Neutrophil (primary cell): Measurements from ENCODE around the gene FARP2.

Experiments used
- H3K27ac ChIP-seq: fragments of 200-600 bp; sonication (generic); 2 replicates; pipeline ENCODE4 v1.5.1; 2016; ENCODE audit warnings: mild to moderate bottlenecking, moderate library complexity
- H3K27me3 ChIP-seq: fragments of 200-600 bp; sonication (generic); 2 replicates; pipeline ENCODE4 v1.6.0; 2016; ENCODE audit warnings: mild to moderate bottlenecking
- H3K36me3 ChIP-seq: fragments of 200-600 bp; sonication (generic); 2 replicates; pipeline ENCODE4 v1.5.1; 2017
- H3K4me1 ChIP-seq, 2 experiments: fragments of 200-600 bp in 1 of 2; sonication (generic) in 1 of 2; 1 replicate in 1 of 2; 2 replicates in 1 of 2; pipeline versions ENCODE4 v1.5.1 to v1.6.1; 2013 to 2016; ENCODE audit warnings: low read depth in 1 of 2, low read length in 1 of 2, mild to moderate bottlenecking in 1 of 2, moderate library complexity in 1 of 2; ENCODE audit not compliant: control insufficient read depth in 1 of 2, insufficient read depth in 1 of 2
- H3K4me3 ChIP-seq, 2 experiments: fragments of 200-600 bp in 1 of 2; sonication (generic) in 1 of 2; 1 replicate in 1 of 2; 2 replicates in 1 of 2; pipeline ENCODE4 v1.5.1; 2013 to 2016; ENCODE audit warnings: low read depth in 1 of 2, low read length in 1 of 2, mild to moderate bottlenecking in 1 of 2, moderate library complexity in 1 of 2
- H3K9me3 ChIP-seq: fragments of 200-600 bp; sonication (generic); 2 replicates; pipeline ENCODE4 v1.5.1; 2016
- TF ChIP-seq, protein P1 (sequence below): fragments of 200-600 bp; sonication (generic); IDR thresholded peaks from 2 replicates; pipeline ENCODE4 v1.5.1; 2016; ENCODE audit warnings: antibody characterized with exemption

The FARP2 gene

GRCh38 chr2:241363426-241363825 lies 7.3 kb downstream of the FARP2 start:
- Histone ChIP-seq H3K27ac (no peak overlapping the region), H3K4me1 (no peaks in the 10 kb centered on the region), H3K4me3 (no peak overlapping the region), H3K36me3 (no peaks in the 10 kb centered on the region), H3K27me3 (no peaks in the 10 kb centered on the region), H3K9me3 (no peaks in the 10 kb centered on the region)
- TF ChIP-seq, protein P1, sequence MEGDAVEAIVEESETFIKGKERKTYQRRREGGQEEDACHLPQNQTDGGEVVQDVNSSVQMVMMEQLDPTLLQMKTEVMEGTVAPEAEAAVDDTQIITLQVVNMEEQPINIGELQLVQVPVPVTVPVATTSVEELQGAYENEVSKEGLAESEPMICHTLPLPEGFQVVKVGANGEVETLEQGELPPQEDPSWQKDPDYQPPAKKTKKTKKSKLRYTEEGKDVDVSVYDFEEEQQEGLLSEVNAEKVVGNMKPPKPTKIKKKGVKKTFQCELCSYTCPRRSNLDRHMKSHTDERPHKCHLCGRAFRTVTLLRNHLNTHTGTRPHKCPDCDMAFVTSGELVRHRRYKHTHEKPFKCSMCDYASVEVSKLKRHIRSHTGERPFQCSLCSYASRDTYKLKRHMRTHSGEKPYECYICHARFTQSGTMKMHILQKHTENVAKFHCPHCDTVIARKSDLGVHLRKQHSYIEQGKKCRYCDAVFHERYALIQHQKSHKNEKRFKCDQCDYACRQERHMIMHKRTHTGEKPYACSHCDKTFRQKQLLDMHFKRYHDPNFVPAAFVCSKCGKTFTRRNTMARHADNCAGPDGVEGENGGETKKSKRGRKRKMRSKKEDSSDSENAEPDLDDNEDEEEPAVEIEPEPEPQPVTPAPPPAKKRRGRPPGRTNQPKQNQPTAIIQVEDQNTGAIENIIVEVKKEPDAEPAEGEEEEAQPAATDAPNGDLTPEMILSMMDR = no peak

GRCh38 chr2:241364781-241365180 lies 8.7 kb downstream of the FARP2 start:
- TF ChIP-seq, protein P1 = no peak
- no peak overlapping the region for H3K27ac ChIP-seq

GRCh38 chr2:241366678-241367077 lies 10.6 kb downstream of the FARP2 start:
- Histone ChIP-seq H3K36me3 (no peaks in the 10 kb centered on the region), H3K27ac (no peak overlapping the region), H3K9me3 (no peaks in the 10 kb centered on the region), H3K27me3 (no peaks in the 10 kb centered on the region), H3K4me1 (no peaks in the 10 kb centered on the region), H3K4me3 (no peak overlapping the region)
- TF ChIP-seq, protein P1 = no peak

More at GRCh38 chr2:241364781-241365180, 8.7 kb downstream of the FARP2 start:
- Histone ChIP-seq H3K27me3 (no peaks in the 10 kb centered on the region), H3K4me1 (no peaks in the 10 kb centered on the region), H3K4me3 (no peak overlapping the region), H3K9me3 (no peaks in the 10 kb centered on the region), H3K36me3 (no peaks in the 10 kb centered on the region)

GRCh38 chr2:241368643-241369042 lies 12.6 kb downstream of the FARP2 start:
- Histone ChIP-seq H3K27me3 (no peaks in the 10 kb centered on the region), H3K9me3 (no peaks in the 10 kb centered on the region), H3K36me3 (no peaks in the 10 kb centered on the region), H3K4me3 (no peak overlapping the region), H3K4me1 (no peaks in the 10 kb centered on the region), H3K27ac (no peak overlapping the region)
- TF ChIP-seq, protein P1 = no peak

GRCh38 chr2:241372361-241372992 lies 16.4 kb downstream of the FARP2 start:
- no peak overlapping the region for H3K27ac ChIP-seq
- TF ChIP-seq, protein P1 = no peak
- no peaks in the 10 kb centered on the region for H3K36me3 ChIP-seq

More at GRCh38 chr2:241372361-241372992, 16.4 kb downstream of the FARP2 start:
- H3K4me1 ChIP-seq = peaks cover 0 to 5% of the 10 kb centered on the region in 2 experiments
- H3K27me3 ChIP-seq = no peaks in the 10 kb centered on the region
- H3K9me3 ChIP-seq = no peaks in the 10 kb centered on the region
- no peak overlapping the region for H3K4me3 ChIP-seq
